Activated CD8-positive, alpha-beta memory T cell treated with anti-CD3 and anti-CD28 coated beads for 4 hours (primary cell): ENCODE data around the gene LIF.

ENCODE experiments used
- DNase-seq, 2 donors: peaks; one replicate each; pipeline ENCODE4 v3.0.0-alpha.2; 2020; ENCODE audit warnings: low read depth in 2 of 2

LIF gene

GRCh38 chr22:30245985-30246813, at the start of gene LIF:
LIF (minus strand) TSS chr22:30246759; CDS start chr22:30246695, 64 bp downstream.
- DNase-seq: no peak

GRCh38 chr22:30296324-30296723, 49.8 kb upstream of the LIF start:
- DNase-seq: no peak

- DNase-seq: no peak
These were observed 49.0 kb upstream of the LIF start for GRCh38 chr22:30295576-30295975.

GRCh38 chr22:30294830-30295229, 48.3 kb upstream of the LIF start:
- DNase-seq: no peak

- DNase-seq: no peak
These were observed 47.5 kb upstream of the LIF start for GRCh38 chr22:30294066-30294465.

GRCh38 chr22:30293026-30293425, 46.5 kb upstream of the LIF start:
- DNase-seq: no peak

- no peak for DNase-seq
These were observed 45.8 kb upstream of the LIF start for GRCh38 chr22:30292069-30292970.

GRCh38 chr22:30291058-30291892, 44.7 kb upstream of the LIF start:
- DNase-seq: no peak

GRCh38 chr22:30290342-30291057, 43.9 kb upstream of the LIF start:
- DNase-seq: no peak

- no peak for DNase-seq
These were observed 43.4 kb upstream of the LIF start for GRCh38 chr22:30289980-30290313.

- DNase-seq: peak; percentile 70 to 77
These were observed 42.8 kb upstream of the LIF start, which contains the start of gene CASTOR1 for GRCh38 chr22:30289141-30289979. CASTOR1 (minus strand) TSS chr22:30289505; CDS start chr22:30289497, 8 bp downstream.

- no peak for DNase-seq
These were observed 42.0 kb upstream of the LIF start for GRCh38 chr22:30288419-30289140.

GRCh38 chr22:30287648-30288418, 41.3 kb upstream of the LIF start:
- peak; percentile 77 to 80 for DNase-seq

- peak; percentile 64 to 72 for DNase-seq
These were observed 40.5 kb upstream of the LIF start for GRCh38 chr22:30286813-30287647.

- DNase-seq: no peak
These were observed 39.8 kb upstream of the LIF start for GRCh38 chr22:30286331-30286730.

GRCh38 chr22:30285846-30286200, 39.3 kb upstream of the LIF start:
- DNase-seq: no peak

GRCh38 chr22:30285176-30285845, 38.8 kb upstream of the LIF start:
- DNase-seq: no peak
